Measurements from ENCODE around the gene DMC1. TPM values are rescaled to one million over a fixed set of nuclear protein-coding genes. Genes with fewer than 3 reads are reported as not detected.
"Not testable (repeated sequence)": the region's sequence is repeated elsewhere in the genome, so short reads cannot be mapped to it uniquely, and the experiment has no call there.

DMC1 gene, protein sequence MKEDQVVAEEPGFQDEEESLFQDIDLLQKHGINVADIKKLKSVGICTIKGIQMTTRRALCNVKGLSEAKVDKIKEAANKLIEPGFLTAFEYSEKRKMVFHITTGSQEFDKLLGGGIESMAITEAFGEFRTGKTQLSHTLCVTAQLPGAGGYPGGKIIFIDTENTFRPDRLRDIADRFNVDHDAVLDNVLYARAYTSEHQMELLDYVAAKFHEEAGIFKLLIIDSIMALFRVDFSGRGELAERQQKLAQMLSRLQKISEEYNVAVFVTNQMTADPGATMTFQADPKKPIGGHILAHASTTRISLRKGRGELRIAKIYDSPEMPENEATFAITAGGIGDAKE
- total RNA-seq: 2.2 TPM

DNA sequence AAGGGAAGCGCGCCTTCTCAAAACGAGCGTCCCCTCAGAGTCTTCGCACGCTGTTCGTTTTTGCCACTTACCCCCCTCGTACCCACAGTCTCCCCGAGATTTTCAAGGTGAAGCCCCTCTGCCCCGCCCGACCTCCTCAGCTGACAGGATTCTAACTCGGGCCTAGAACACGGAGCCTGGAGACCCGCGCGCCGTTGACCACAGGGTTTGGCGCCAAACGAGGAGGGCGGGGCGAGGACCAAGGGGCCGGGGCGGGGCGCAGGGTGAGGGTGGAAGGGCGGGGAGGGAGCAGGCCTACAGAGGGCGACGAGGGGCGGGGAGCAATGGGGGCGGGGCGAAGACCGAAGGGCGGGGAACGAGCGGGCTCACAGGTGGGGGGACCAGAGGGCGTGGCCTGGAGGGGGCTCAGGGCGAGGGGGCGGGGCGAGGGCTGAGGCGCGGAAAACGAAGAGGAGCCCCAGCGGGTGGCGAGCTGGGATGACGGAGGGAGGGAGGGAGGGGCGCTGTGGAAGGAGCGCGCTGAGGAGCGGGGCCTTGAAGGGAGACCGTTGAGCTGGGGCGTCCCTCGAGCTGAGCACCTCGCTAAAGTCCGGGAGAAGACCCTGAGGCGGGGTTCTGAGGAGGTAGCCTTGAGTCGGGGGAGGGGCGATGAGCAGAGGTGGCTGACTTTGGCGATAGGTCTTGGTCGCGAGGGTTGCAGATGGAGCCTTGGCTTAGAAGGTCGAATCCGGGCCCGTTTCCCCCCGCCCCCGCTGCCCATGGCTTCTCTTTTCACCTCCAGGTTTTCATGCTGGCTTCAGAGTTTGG, at the start of gene DMC1:
Gene DMC1, minus strand, starts transcription at position 212 of the 807 bp plus-strand sequence. CDS start 1,927 bp downstream, outside the sequence.
- DNase-seq (ENCODE audit: low read depth in 2 of 3, low spot score in 2 of 3): peak; percentile 92 to 97 (median 95)

DNA sequence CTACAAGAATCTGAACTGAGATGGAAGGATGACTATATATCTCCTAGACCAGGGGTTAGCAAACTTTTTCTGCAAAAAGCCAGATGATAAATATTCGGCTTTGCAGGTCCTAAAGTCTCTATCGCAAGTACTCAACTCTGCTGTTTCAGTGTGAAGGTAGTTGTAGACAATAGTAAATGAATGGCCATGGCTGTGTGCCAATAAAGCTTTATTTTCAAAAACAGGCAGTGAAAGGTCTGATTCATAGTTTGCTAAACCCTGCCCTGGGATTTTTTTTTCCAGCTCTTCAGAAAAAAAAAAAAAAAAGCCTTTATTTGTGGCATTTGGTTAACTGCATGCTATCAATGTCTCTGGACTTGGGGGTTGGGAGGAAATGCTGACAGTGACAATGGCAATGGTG, 48.7 kb upstream of the DMC1 start:
- no peak for DNase-seq (ENCODE audit: low read depth in 2 of 3, low spot score in 2 of 3)

DNA sequence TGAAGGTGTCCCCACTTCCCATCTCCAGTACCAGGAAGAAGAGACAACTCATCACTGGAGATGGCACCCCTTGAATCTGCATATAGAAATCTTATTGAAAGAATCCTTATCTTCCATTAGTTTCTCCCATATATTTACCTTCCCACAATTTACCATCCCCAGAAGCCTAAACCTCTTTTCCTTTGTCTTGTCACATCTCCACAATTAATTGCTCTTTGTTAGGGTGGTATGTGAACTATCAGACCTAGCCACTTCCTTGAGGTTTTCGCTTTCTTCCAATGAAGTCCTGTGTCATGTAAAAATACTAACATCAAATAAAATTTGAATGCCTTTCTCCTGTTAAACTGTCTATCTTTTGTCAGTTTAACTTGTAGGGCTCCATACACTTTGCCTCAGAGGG, 48.3 kb upstream of the DMC1 start:
- DNase-seq (ENCODE audit: low read depth in 2 of 3, low spot score in 2 of 3): no peak

GRCh38 chr22:38615064-38615405, 45.1 kb upstream of the DMC1 start:
- DNase-seq (ENCODE audit: low read depth in 2 of 3, low spot score in 2 of 3): not testable (repeated sequence)

DNA sequence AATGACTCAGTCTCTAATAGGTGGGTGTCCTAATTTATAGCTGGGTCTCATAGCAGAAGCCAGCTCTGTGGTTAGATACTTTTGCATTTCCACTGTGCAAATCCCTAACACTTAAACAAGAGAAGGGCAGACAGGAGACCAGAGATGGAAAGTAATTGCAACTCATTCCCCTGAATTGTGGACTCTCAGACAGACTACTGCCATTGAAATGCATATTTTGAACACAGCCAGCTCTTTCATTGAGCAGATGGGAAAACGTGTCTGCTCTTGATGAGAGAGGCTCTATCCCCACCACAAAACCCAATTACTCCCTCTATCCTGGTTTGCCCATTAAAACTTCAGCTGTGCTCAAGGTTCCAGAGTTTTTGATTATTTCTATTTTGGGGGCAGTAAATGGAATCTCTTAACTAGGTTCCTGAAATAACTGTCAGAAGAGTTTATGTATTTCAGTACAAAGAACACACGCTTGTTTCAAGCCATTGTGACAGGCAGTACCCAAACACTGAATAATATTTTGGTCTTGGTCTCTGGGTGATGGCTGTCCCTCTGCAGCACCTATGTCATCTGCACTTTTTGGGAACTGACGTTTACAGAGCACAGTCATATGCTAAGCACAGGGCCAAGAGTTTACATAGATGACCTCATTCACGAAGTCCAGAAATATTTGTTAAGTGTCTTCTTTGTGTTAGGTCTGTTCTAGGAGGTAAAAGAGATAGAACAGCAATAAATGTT, 44.5 kb upstream of the DMC1 start:
- DNase-seq (ENCODE audit: low read depth in 2 of 3, low spot score in 2 of 3): no peak

GRCh38 chr22:38613588-38613987, 43.6 kb upstream of the DMC1 start:
- no peak for DNase-seq (ENCODE audit: low read depth in 2 of 3, low spot score in 2 of 3)

- no peak for DNase-seq (ENCODE audit: low read depth in 2 of 3, low spot score in 2 of 3)
These were observed 42.4 kb upstream of the DMC1 start for GRCh38 chr22:38612217-38613006.

DNA sequence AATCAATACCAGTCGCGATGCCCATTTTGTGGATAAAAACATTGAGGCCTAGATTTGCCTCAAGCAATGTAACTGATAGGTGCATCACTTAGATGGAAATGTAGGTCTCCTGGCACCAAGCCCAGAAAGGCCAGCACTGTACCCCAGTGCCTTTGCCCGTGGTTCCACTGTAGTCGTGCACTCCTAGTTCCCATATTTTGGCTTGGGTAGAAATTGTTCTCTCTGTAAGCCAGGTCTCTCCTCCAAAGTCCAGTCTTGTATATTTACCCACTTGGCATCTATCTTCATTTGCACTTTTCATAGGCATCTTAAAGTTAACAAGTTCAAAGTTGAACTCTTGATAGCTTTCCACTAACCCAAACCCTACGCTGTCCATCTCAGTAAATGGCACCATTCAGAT, 41.6 kb upstream of the DMC1 start:
- DNase-seq (ENCODE audit: low read depth in 2 of 3, low spot score in 2 of 3): no peak

- DNase-seq (ENCODE audit: low read depth in 2 of 3, low spot score in 2 of 3): no peak
These were observed 40.3 kb upstream of the DMC1 start for GRCh38 chr22:38610234-38610633.

- no peak for DNase-seq (ENCODE audit: low read depth in 2 of 3, low spot score in 2 of 3)
These were observed 39.2 kb upstream of the DMC1 start for GRCh38 chr22:38608992-38609750.

GRCh38 chr22:38607680-38608079, 37.7 kb upstream of the DMC1 start:
- no peak for DNase-seq (ENCODE audit: low read depth in 2 of 3, low spot score in 2 of 3)

GRCh38 chr22:38602166-38602565, 32.2 kb upstream of the DMC1 start:
- no peak for DNase-seq (ENCODE audit: low read depth in 2 of 3, low spot score in 2 of 3)

GRCh38 chr22:38601221-38601764, 31.3 kb upstream of the DMC1 start:
- DNase-seq (ENCODE audit: low read depth in 2 of 3, low spot score in 2 of 3): no peak

DNA sequence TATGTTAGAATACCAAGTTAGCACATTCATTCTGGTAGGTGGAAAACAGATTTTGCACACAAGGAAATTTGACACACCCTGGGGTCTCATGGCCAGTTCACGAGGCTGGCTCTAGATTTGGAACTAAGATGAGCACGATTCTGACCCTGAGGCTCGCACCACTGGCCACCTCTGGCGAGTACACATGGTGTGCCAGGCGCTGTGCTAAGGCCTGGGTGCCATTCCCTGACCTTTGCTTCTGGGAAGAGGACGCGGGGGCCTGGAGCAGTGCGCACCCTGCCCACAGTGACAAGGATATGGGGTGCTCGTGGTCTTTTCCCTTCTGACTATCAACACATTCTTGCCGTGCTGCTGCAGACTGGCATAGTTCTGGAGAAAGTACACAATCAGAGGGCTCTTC, 29.5 kb upstream of the DMC1 start:
- DNase-seq (ENCODE audit: low read depth in 2 of 3, low spot score in 2 of 3): no peak

DNA sequence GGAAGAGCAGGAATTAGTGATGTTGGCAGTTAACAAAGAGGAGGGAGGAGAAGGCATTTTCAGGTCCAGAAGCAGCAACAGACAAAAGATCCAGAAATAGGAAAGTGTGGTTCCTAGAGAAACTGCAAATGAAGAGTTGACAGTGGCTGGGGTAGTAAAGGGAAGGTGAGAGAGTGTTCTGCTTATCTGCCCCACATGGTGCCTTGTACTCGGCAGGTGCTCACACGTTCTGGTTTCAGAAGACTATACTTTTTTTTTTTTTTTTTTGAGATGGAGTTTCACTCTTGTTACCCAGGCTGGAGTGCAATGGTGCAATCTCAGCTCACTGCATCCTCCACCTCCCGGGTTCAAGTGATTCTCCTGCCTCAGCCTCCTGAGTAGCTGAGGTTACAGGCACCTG, 12.9 kb upstream of the DMC1 start:
- DNase-seq (ENCODE audit: low read depth in 2 of 3, low spot score in 2 of 3): not testable (repeated sequence)

- no peak for DNase-seq (ENCODE audit: low read depth in 2 of 3, low spot score in 2 of 3)
These were observed 8.5 kb upstream of the DMC1 start for GRCh38 chr22:38578505-38578904.

GRCh38 chr22:38572065-38572464, 2.1 kb upstream of the DMC1 start:
- DNase-seq (ENCODE audit: low read depth in 2 of 3, low spot score in 2 of 3): peak in 2 of 3 donors; percentile 50 to 78

DNA sequence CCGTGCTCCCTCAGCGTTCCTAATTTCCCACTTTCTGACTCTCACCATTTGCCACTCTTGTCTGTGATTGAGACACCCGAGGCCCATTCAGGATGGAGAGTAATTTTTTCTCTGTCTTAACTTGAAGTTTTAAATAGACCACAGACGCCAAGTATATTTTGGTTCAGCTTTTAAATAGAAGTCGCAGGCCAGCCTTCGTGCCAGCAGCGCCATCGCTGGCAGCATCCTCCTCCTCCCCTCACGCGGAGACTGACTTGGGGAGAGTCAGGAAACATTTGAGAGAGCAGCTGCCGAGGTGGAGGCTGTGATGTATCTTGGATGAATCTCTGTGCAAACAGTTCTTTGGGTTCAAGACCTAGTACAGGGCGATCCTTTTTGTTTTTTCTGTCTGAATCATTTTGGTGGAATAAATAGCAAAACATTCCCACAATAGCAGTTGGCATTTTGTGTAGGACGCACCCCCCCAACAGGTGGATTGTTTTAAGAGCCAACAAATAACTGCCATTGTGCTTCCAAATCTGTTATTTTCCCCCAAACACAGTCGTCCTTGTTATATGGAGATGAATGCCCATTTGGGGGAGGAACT, 889 bp upstream of the DMC1 start:
- peak in 2 of 3 donors; percentile 40 to 55 for DNase-seq (ENCODE audit: low read depth in 2 of 3, low spot score in 2 of 3)
